K562 (cell line): ENCODE data around the gene ITPKB. TPM values are rescaled to one million over a fixed set of nuclear protein-coding genes. Genes with fewer than 3 reads are reported as not detected.

ENCODE experiments used
- ATAC-seq: fragments of 200-7000 bp; cut with Tn5 transposase; 3 replicates; pipeline ENCODE4 v1.9.1; 2020; ENCODE audit warnings: moderate library complexity
- BruUV-seq: library from RNA; stranded (reverse); fragments of 400-500 nt; replicated peaks from 2 replicates; lab custom pipeline; 2021; lab: Mats Ljungman, UMichigan
- CTCF ChIA-PET: fragments of 300-600 bp; formaldehyde crosslinking; extraction: SDS; loops from one replicate; lab custom pipeline; 2021; ENCODE audit warnings: low intra/inter-chr PET ratio; lab: Yijun Ruan, JAX
- POLR2A ChIA-PET: fragments of 300-600, 350-650 bp; sonication (Branson Sonifier 250); formaldehyde crosslinking; extraction: SDS; loops from one replicate; lab custom pipeline; 2021; ENCODE audit warnings: antibody characterized with exemption, inconsistent platforms; lab: Yijun Ruan, JAX
- DNase-seq, 4 experiments: peaks; one replicate each; pipeline versions ENCODE4 v3.0.0 to v3.0.0-alpha.2; 2011 to 2018; ENCODE audit warnings: low spot score in 3 of 4, mixed read lengths in 3 of 4; ENCODE audit errors: extremely low read depth in 1 of 4
- FAIRE-seq: peaks from 2 replicates; lab custom pipeline; 2011; peaks lifted over from hg19 to GRCh38; lab: Jason Lieb, UNC
- H2AFZ ChIP-seq: 2 replicates; pipeline ENCODE4 v1.6.0; 2011; ENCODE audit warnings: low read depth, low read length, control low read depth, inconsistent platforms
- H3K27ac ChIP-seq: fragments of 200-600 bp; 3 replicates; pipeline ENCODE4 v1.8.0; 2011; ENCODE audit warnings: low read depth, mild to moderate bottlenecking, control low read depth, inconsistent platforms, low read length, moderate library complexity, mixed read lengths; ENCODE audit errors: extremely low read depth
- H3K27me3 ChIP-seq, 2 experiments: fragments of 300-600 bp in 1 of 2; 2 replicates in 1 of 2; 3 replicates in 1 of 2; pipeline versions ENCODE4 v1.6.0 to v1.8.0; 2011; ENCODE audit warnings: inconsistent platforms in 2 of 2, low read length in 2 of 2, mild to moderate bottlenecking in 1 of 2, mixed read lengths in 1 of 2, moderate library complexity in 1 of 2; ENCODE audit not compliant: control insufficient read depth in 2 of 2, insufficient read depth in 2 of 2
- H3K36me3 ChIP-seq: fragments of 300-600 bp; 3 replicates; pipeline ENCODE4 v1.8.0; 2011; ENCODE audit warnings: mild to moderate bottlenecking, low read length, inconsistent platforms; ENCODE audit not compliant: control insufficient read depth, insufficient read depth
- H3K4me1 ChIP-seq, 2 experiments: fragments of 200-600 bp in 1 of 2; replicated peaks in 1 of 2; 2 replicates in 1 of 2; 3 replicates in 1 of 2; pipeline versions ENCODE4 v1.5.1 to v1.8.0; 2011; ENCODE audit warnings: inconsistent platforms in 2 of 2, low read length in 2 of 2, mild to moderate bottlenecking in 1 of 2, mixed read lengths in 1 of 2, moderate library complexity in 1 of 2; ENCODE audit not compliant: control insufficient read depth in 2 of 2, insufficient read depth in 2 of 2
- H3K4me2 ChIP-seq: 2 replicates; pipeline ENCODE4 v1.6.1; 2011; ENCODE audit warnings: low read length, control low read depth, inconsistent platforms, mixed read lengths; ENCODE audit not compliant: insufficient read depth
- H3K4me3 ChIP-seq: fragments of 200-600 bp; sonication (generic), shearing (Covaris generic); 2 replicates; pipeline ENCODE4 v1.5.1; 2016; ENCODE audit warnings: control low read depth, inconsistent platforms
- H3K79me2 ChIP-seq: fragments of 200-600 bp; 3 replicates; pipeline ENCODE4 v1.8.0; 2011; ENCODE audit warnings: low read length, inconsistent platforms; ENCODE audit not compliant: control insufficient read depth, insufficient read depth
- H3K9ac ChIP-seq, 2 experiments: 2 replicates each; pipeline versions ENCODE4 v1.6.0 to v1.6.1; 2011; ENCODE audit warnings: low read depth in 2 of 2, low read length in 2 of 2, control low read depth in 1 of 2, inconsistent platforms in 1 of 2, mild to moderate bottlenecking in 1 of 2, mixed read lengths in 1 of 2; ENCODE audit not compliant: insufficient read depth in 1 of 2
- H3K9me1 ChIP-seq: one replicate; pipeline ENCODE4 v1.6.0; 2011; ENCODE audit warnings: inconsistent platforms, mild to moderate bottlenecking, low read length, moderate library complexity; ENCODE audit not compliant: control insufficient read depth, insufficient read depth
- H3K9me3 ChIP-seq: replicated peaks from 2 replicates; pipeline ENCODE4 v1.5.1; 2011; ENCODE audit warnings: low read depth, low read length, inconsistent platforms; ENCODE audit not compliant: control insufficient read depth, insufficient read depth
- H4K20me1 ChIP-seq: replicated peaks from 2 replicates; pipeline ENCODE4 v1.6.1; 2011; ENCODE audit warnings: low read length, inconsistent platforms, mixed read lengths; ENCODE audit not compliant: control insufficient read depth, insufficient read depth
- PBX2 ChIP-seq, 2 experiments: IDR thresholded peaks in 1 of 2; conservative IDR thresholded peaks in 1 of 2; 2 replicates each; pipeline ENCODE4 v1.6.1; 2016; ENCODE audit warnings: low read depth in 2 of 2, mild to moderate bottlenecking in 1 of 2, missing compliant biosample characterization in 1 of 2, missing genetic modification characterization in 1 of 2, moderate library complexity in 1 of 2
- ZNF143 ChIP-seq: sonication (generic); formaldehyde crosslinking; IDR thresholded peaks from 2 replicates; pipeline ENCODE4 v1.9.0; 2022; ENCODE audit warnings: mild to moderate bottlenecking, missing genetic modification reagents
- ZNF445 ChIP-seq: fragments of 250-450 bp; sonication (Bioruptor Pico); IDR thresholded peaks from 2 replicates; pipeline ENCODE4 v1.4.0; 2020; ENCODE audit warnings: low read depth, mild to moderate bottlenecking, moderate library complexity
- ZNF740 ChIP-seq, 3 experiments: fragments of 200-800 bp in 1 of 3; sonication (Bioruptor generic) in 1 of 3; sonication (generic) in 1 of 3; formaldehyde crosslinking in 1 of 3; IDR thresholded peaks; 2 replicates each; pipeline versions ENCODE4 v1.6.1 to v1.8.0; 2016 to 2022; ENCODE audit warnings: mild to moderate bottlenecking in 2 of 3, missing compliant biosample characterization in 2 of 3, missing genetic modification characterization in 2 of 3, missing genetic modification reagents in 1 of 3
- WGBS: fragments of 100-300 bp; shearing (Covaris generic); methylation state at CpG from one replicate; pipeline ENCODE4 v1.1.6; 2016; ENCODE audit warnings: low coverage, mixed read lengths; ENCODE audit not compliant: insufficient coverage; ENCODE audit errors: missing lambda C conversion rate; 5-methylcytosine and 5-hydroxymethylcytosine counted together
- in situ Hi-C: fragments of 300-500 bp; cut with MboI; formaldehyde crosslinking; loops from 4 replicates; pipeline ENCODE4 v1.15.0; 2018; ENCODE audit warnings: inconsistent platforms, mixed read lengths
- intact Hi-C: fragments of 100-400 bp; cut with micrococcal nuclease; formaldehyde crosslinking; loops from 2 replicates; pipeline ENCODE4 v1.14.2; 2022
- polyA plus RNA-seq, 8 experiments: library from polyadenylated mRNA; depleted of rRNA in 4 of 8; stranded (reverse) in 5 of 8; unstranded in 3 of 8; fragments of >200 nt; fragmentation: Nextera tagmentation in 2 of 8; fragmentation: Illumina TruSeq in 1 of 8; extraction: Ambion mirVana in 2 of 8; extraction: Trizol in 1 of 8; gene quantifications; 2 replicates each; pipeline versions ENCODE4 v1.2.1 to v1.2.3, GENCODE V29; 2011 to 2014; ENCODE audit warnings: inconsistent platforms in 1 of 8, missing spikeins in 1 of 8
- total RNA-seq, 7 experiments: library from RNA; depleted of rRNA in 6 of 7; stranded (reverse); fragments of >200 nt in 6 of 7; fragmentation: Illumina TruSeq in 2 of 7; extraction: Trizol in 2 of 7; gene quantifications; 2 replicates each; pipeline versions ENCODE4 v1.2.1 to v1.2.3, GENCODE V29; 2011 to 2021; ENCODE audit warnings: low replicate concordance in 1 of 7

The ITPKB gene
- total and polyA plus RNA-seq, 9 of the 15 experiments (the other 6 are each of a cell fraction or from before 2014, with no cell fraction given), result 0.01 to 0.22 TPM; not detected in 7

DNA sequence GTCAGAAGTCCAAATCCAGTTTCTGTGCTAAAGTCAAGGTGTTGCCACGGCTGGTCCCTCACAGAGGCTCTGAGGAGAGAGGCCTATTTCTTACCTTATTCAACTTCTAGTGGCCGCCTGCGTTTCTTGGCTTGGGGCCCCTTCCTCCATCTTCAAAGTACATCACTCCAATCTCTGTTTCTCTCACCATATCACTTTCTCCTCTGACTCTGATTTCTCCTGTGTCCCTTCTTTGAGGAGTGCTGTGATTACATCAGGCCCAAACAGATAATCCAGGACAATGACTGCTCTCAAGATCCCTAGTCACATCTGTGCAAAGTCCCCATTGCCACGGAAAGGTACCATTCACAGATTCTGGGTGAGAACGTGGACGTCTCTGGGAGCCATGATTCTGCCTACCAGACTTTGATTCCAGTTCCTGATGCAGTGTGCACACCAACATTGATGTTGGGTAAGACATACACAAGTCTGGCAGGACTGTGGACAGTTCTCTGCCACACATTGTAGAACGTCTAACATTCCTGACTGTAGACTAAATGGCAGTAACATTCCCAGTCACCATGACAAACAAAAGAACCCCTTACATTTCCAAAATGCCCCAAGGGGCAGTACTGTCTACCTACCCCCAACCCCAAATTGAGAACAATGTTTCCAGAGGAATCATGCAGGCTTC is 43.0 kb upstream of the ITPKB start (continued):
- TF ChIP-seq ZNF740 (CRISPR knock-in tag; IDR thresholded peaks at IDR 0.05) (no peak), ZNF740 (tag; IDR thresholded peaks at IDR 0.05) (no peak)
- TF ChIP-seq, all 486 proteins: peak for 2

- TF ChIP-seq PBX2 (CRISPR knock-in tag; IDR thresholded peaks at IDR 0.05; ENCODE audit: low read depth) (0 out of 2 replicates have a peak, but pooled peaks have one; percentile 10), PBX2 (tag; conservative IDR thresholded peaks at IDR 0.05; ENCODE audit: low read depth) (no peak), ZNF143 (CRISPR knock-in tag) (no peak), ZNF445 (CRISPR knock-in tag) (no peak)
- DNase-seq (no peak), FAIRE-seq (peak; percentile 19), ATAC-seq (no peak)
- no peaks in the 10 kb centered on the region for H4K20me1 ChIP-seq
- H3K9me3 ChIP-seq, result no peaks in the 10 kb centered on the region
- no peaks in the 10 kb centered on the region for H3K79me2 ChIP-seq
- peaks cover 18 to 52% of the 10 kb centered on the region in 2 experiments; a peak in 4 of 5 replicates for H3K27me3 ChIP-seq
- intact Hi-C loops, result no loop called here
- no peak overlapping the region for H3K9ac ChIP-seq
- no peaks in the 10 kb centered on the region for H3K4me1 ChIP-seq
- WGBS, result 0% methylated on average over 10 of the region's 10 CpGs
- H3K36me3 ChIP-seq, result no peaks in the 10 kb centered on the region
- H3K27ac ChIP-seq, result no peak overlapping the region
- no TSS peak for BruUV-seq
- H2AFZ ChIP-seq, result no peak overlapping the region
- POLR2A ChIA-PET, result interaction anchor here (0.6 to 2.2 kb wide), 5 partner anchors 11 to 56 kb away, joined by 3 to 7 read pairs (median 4); no protein-coding TSS in a partner anchor
- no peak overlapping the region for H3K4me2 ChIP-seq
- in situ Hi-C loops, result no loop called here
- H3K9me1 ChIP-seq, result no peaks in the 10 kb centered on the region
- H3K4me3 ChIP-seq, result no peak overlapping the region
- CTCF ChIA-PET, result no interaction called here
Observed at GRCh38 chr1:226779561-226779960, 40.5 kb upstream of the ITPKB start.
